ENCODE measurements around the gene PIKFYVE. TPM values are rescaled to one million over a fixed set of nuclear protein-coding genes. Genes with fewer than 3 reads are reported as not detected.

PIKFYVE gene
- total and polyA plus RNA-seq, 2 donors (not counting 1 experiment from before 2014, with no cell fraction given), result 20.3 to 80.9 TPM

GRCh38 chr2:208399201-208399600 is 133.1 kb downstream of the PIKFYVE start:
- DNase-seq, result no peak
- CTCF ChIA-PET, result no interaction called here
- Histone ChIP-seq H3K4me1 (ENCODE audit: control insufficient read depth in 2 of 2, insufficient read depth in 2 of 2, low read length in 2 of 2) (no peaks in the 10 kb centered on the region), H3K9ac (ENCODE audit: low read length) (no peak overlapping the region), H2AFZ (ENCODE audit: insufficient read depth, low read depth, low read length, poor library complexity, severe bottlenecking) (no peak overlapping the region), H3K4me2 (replicated peaks; ENCODE audit: low read depth, low read length, poor library complexity, severe bottlenecking) (no peak overlapping the region), H4K20me1 (ENCODE audit: control insufficient read depth, insufficient read depth, low read length, poor library complexity, severe bottlenecking) (no peaks in the 10 kb centered on the region), H3K27me3 (replicated peaks in 1 of 4; ENCODE audit: control extremely low read depth in 1 of 4, control insufficient read depth in 3 of 4, insufficient read depth in 4 of 4, low read length in 3 of 4) (peaks cover 0 to 25% (median 4%) of the 10 kb centered on the region in 4 experiments), H3K4me3 (ENCODE audit: control extremely low read depth in 1 of 5, extremely low read depth in 1 of 5, insufficient read depth in 1 of 5, low read depth in 2 of 5, low read length in 4 of 5) (no peak overlapping the region), H3K79me2 (ENCODE audit: control insufficient read depth, insufficient read depth, low read length) (no peaks in the 10 kb centered on the region), H3K9me3 (ENCODE audit: control extremely low read depth in 1 of 3, control insufficient read depth in 2 of 3, insufficient read depth in 1 of 3, low read length in 2 of 3) (peaks cover 2 to 12% (median 10%) of the 10 kb centered on the region in 3 donors), H3K36me3 (replicated peaks in 1 of 2; ENCODE audit: control extremely low read depth in 1 of 2, control insufficient read depth in 1 of 2, extremely low read depth in 1 of 2, insufficient read depth in 2 of 2, low read length in 1 of 2) (no peaks in the 10 kb centered on the region), H3K27ac (ENCODE audit: low read length in 2 of 2) (no peak overlapping the region)
- intact Hi-C loops (cut with micrococcal nuclease), result loop anchor here (5.0 kb wide), 1 partner anchor 1563 kb away; no protein-coding TSS in a partner anchor
- POLR2A ChIA-PET, result no interaction called here
- peaks cover 7% of the 10 kb centered on the region for H3K9me3 Mint-ChIP-seq (ENCODE audit: insufficient read depth)
- TF ChIP-seq CTCF (IDR thresholded peaks at IDR 0.05), result no peak
- TF ChIP-seq EZH2 (IDR thresholded peaks at IDR 0.05; ENCODE audit: borderline replicate concordance, insufficient read depth, low read depth, low read length, poor library complexity, severe bottlenecking), result no peak
- WGBS (ENCODE audit: insufficient coverage), result 100% methylated on average over 1 of the region's 1 CpG
- no peak overlapping the region for H3K4me3 Mint-ChIP-seq
- no peak overlapping the region for H3K27ac Mint-ChIP-seq
- H3K27me3 Mint-ChIP-seq, result peaks cover 47% of the 10 kb centered on the region
- H3K4me1 Mint-ChIP-seq, result no peaks in the 10 kb centered on the region
- no peak for ATAC-seq (ENCODE audit: low read depth)

- H3K4me2 ChIP-seq (replicated peaks; ENCODE audit: low read depth, low read length, poor library complexity, severe bottlenecking), result peak within 1 kb of the TSS; percentile 65
- 10% methylated on average over 82 of the region's 82 CpGs for WGBS (ENCODE audit: insufficient coverage)
- no peaks in the 10 kb centered on the region for H3K36me3 ChIP-seq (replicated peaks in 1 of 2; ENCODE audit: control extremely low read depth in 1 of 2, control insufficient read depth in 1 of 2, extremely low read depth in 1 of 2, insufficient read depth in 2 of 2, low read length in 1 of 2)
- H3K27ac ChIP-seq (ENCODE audit: low read length in 2 of 2), result no peak within 1 kb of the TSS
- peak within 1 kb of the TSS; percentile 41 for H2AFZ ChIP-seq (ENCODE audit: insufficient read depth, low read depth, low read length, poor library complexity, severe bottlenecking)
- H3K27me3 ChIP-seq (replicated peaks in 1 of 4; ENCODE audit: control extremely low read depth in 1 of 4, control insufficient read depth in 3 of 4, insufficient read depth in 4 of 4, low read length in 3 of 4), result peaks cover 0 to 54% (median 27%) of the 10 kb centered on the region in 4 experiments
- ATAC-seq (ENCODE audit: low read depth) (no peak), DNase-seq (peak; percentile 22)
- peaks cover 0 to 7% (median 1%) of the 10 kb centered on the region in 3 donors for H3K9me3 ChIP-seq (ENCODE audit: control extremely low read depth in 1 of 3, control insufficient read depth in 2 of 3, insufficient read depth in 1 of 3, low read length in 2 of 3)
- no peak within 1 kb of the TSS for H3K9ac ChIP-seq (ENCODE audit: low read length)
- H3K4me1 ChIP-seq (ENCODE audit: control insufficient read depth in 2 of 2, insufficient read depth in 2 of 2, low read length in 2 of 2), result peaks cover 9 to 19% of the 10 kb centered on the region in 2 donors
- POLR2A ChIA-PET, result no interaction called here
- Mint-ChIP-seq H3K27me3 (peaks cover 66% of the 10 kb centered on the region), H3K4me3 (peak within 1 kb of the TSS; percentile 49), H3K27ac (no peak within 1 kb of the TSS), H3K9me3 (ENCODE audit: insufficient read depth) (no peaks in the 10 kb centered on the region), H3K4me1 (peaks cover 14% of the 10 kb centered on the region)
- no peak for TF ChIP-seq CTCF (IDR thresholded peaks at IDR 0.05)
- H3K79me2 ChIP-seq (ENCODE audit: control insufficient read depth, insufficient read depth, low read length), result no peaks in the 10 kb centered on the region
- intact Hi-C loops (cut with micrococcal nuclease), result no loop called here
- no peaks in the 10 kb centered on the region for H4K20me1 ChIP-seq (ENCODE audit: control insufficient read depth, insufficient read depth, low read length, poor library complexity, severe bottlenecking)
- CTCF ChIA-PET, result interaction anchor here (0.8 to 0.9 kb wide), 2 partner anchors 20 to 32 kb away, joined by 3 read pairs; no protein-coding TSS in a partner anchor
- H3K4me3 ChIP-seq (ENCODE audit: control extremely low read depth in 1 of 5, extremely low read depth in 1 of 5, insufficient read depth in 1 of 5, low read depth in 2 of 5, low read length in 4 of 5), result peak within 1 kb of the TSS in 2 of 5 experiments; percentile 21 to 24
These were observed 140.7 kb downstream of the PIKFYVE start, which contains the start of gene PTH2R for GRCh38 chr2:208406474-208407451. Gene PTH2R (plus strand): TSS chr2:208406792. CDS start chr2:208407044, 252 bp downstream.
